WTC11 (cell line): Measurements from ENCODE around the gene HEY2. TPM values are rescaled to one million over a fixed set of nuclear protein-coding genes. Genes with fewer than 3 reads are reported as not detected.

Experiments used
- ATAC-seq: fragments of 200-7000 bp; cut with Tn5 transposase; 2 replicates; pipeline ENCODE4 v1.10.0; 2021; ENCODE audit warnings: mild to moderate bottlenecking, moderate library complexity
- CTCF ChIA-PET: fragments of 300-600 bp; sonication (Branson Sonifier 250); formaldehyde crosslinking; loops from one replicate; lab custom pipeline; 2021; ENCODE audit warnings: antibody characterized with exemption; lab: Charles Lee
- POLR2A ChIA-PET: fragments of 350-600 bp; sonication (Branson Sonifier 250); formaldehyde crosslinking; loops from one replicate; lab custom pipeline; 2021; ENCODE audit warnings: antibody characterized with exemption; lab: Charles Lee
- DNase-seq: peaks from one replicate; pipeline ENCODE4 v3.0.0; 2021; ENCODE audit warnings: low spot score
- H3K27ac Mint-ChIP-seq: 2 replicates; pipeline ENCODE4 v1.8.0; 2021; ENCODE audit warnings: mixed read lengths
- H3K27me3 Mint-ChIP-seq: 2 replicates; pipeline ENCODE4 v1.8.0; 2021; ENCODE audit warnings: low read depth, mild to moderate bottlenecking, moderate library complexity, mixed read lengths
- H3K36me3 Mint-ChIP-seq: 2 replicates; pipeline ENCODE4 v1.8.0; 2021; ENCODE audit warnings: mixed read lengths
- H3K4me1 Mint-ChIP-seq: 2 replicates; pipeline ENCODE4 v1.8.0; 2022; ENCODE audit warnings: mixed read lengths
- H3K4me3 Mint-ChIP-seq: 2 replicates; pipeline ENCODE4 v1.8.0; 2021; ENCODE audit warnings: mild to moderate bottlenecking, moderate library complexity, mixed read lengths
- H3K9me3 Mint-ChIP-seq: 2 replicates; pipeline ENCODE4 v1.8.0; 2021; ENCODE audit warnings: mixed read lengths
- ATF1 ChIP-seq: sonication (generic); formaldehyde crosslinking; IDR thresholded peaks from 2 replicates; pipeline ENCODE4 v1.8.1; 2023; ENCODE audit warnings: mild to moderate bottlenecking, moderate library complexity, missing genetic modification reagents
- ETV6 ChIP-seq: sonication (generic); formaldehyde crosslinking; IDR thresholded peaks from 2 replicates; pipeline ENCODE4 v1.8.1; 2022; ENCODE audit warnings: mild to moderate bottlenecking, missing genetic modification reagents
- RORB ChIP-seq: fragments of 250-450 bp; sonication (Bioruptor Pico); IDR thresholded peaks from 2 replicates; pipeline ENCODE4 v1.9.0; 2021; ENCODE audit warnings: mild to moderate bottlenecking
- TCF7 ChIP-seq: sonication (generic); formaldehyde crosslinking; IDR thresholded peaks from 2 replicates; pipeline ENCODE4 v1.8.0; 2022; ENCODE audit warnings: mild to moderate bottlenecking, low read depth, missing genetic modification reagents, moderate library complexity
- TEAD4 ChIP-seq: sonication (generic); formaldehyde crosslinking; IDR thresholded peaks from 2 replicates; pipeline ENCODE4 v1.8.0; 2022; ENCODE audit warnings: mild to moderate bottlenecking, missing genetic modification reagents
- ZNF263 ChIP-seq: sonication (generic); formaldehyde crosslinking; IDR thresholded peaks from 2 replicates; pipeline ENCODE4 v1.8.1; 2022; ENCODE audit warnings: low read depth, mild to moderate bottlenecking, moderate library complexity, missing genetic modification reagents
- ZNF423 ChIP-seq: fragments of 250-450 bp; sonication (Bioruptor Pico); IDR thresholded peaks from 2 replicates; pipeline ENCODE4 v2.1.2; 2022; ENCODE audit warnings: mild to moderate bottlenecking, moderate library complexity
- ZNF671 ChIP-seq: fragments of 250-450 bp; sonication (Bioruptor Pico); IDR thresholded peaks from 2 replicates; pipeline ENCODE4 v1.8.0; 2021; ENCODE audit warnings: mild to moderate bottlenecking
- total RNA-seq: library from RNA; stranded (reverse); gene quantifications from 3 replicates; pipeline ENCODE4 v1.2.3, GENCODE V29; 2021
- TF ChIP-seq, protein P1 (sequence below): sonication (generic); formaldehyde crosslinking; IDR thresholded peaks from 2 replicates; pipeline ENCODE4 v1.8.1; 2023; ENCODE audit warnings: mild to moderate bottlenecking, moderate library complexity, missing genetic modification reagents
- TF ChIP-seq, protein P2 (sequence below): sonication (generic); formaldehyde crosslinking; IDR thresholded peaks from 2 replicates; pipeline ENCODE4 v1.8.0; 2023; ENCODE audit warnings: missing genetic modification reagents
- TF ChIP-seq, protein P3 (sequence below): sonication (generic); formaldehyde crosslinking; IDR thresholded peaks from 2 replicates; pipeline ENCODE4 v1.8.0; 2022; ENCODE audit warnings: mild to moderate bottlenecking, missing genetic modification reagents
- TF ChIP-seq, protein P4 (sequence below): sonication (generic); formaldehyde crosslinking; conservative IDR thresholded peaks from 2 replicates; pipeline ENCODE4 v1.8.1; 2022; ENCODE audit warnings: mild to moderate bottlenecking, missing genetic modification reagents
- TF ChIP-seq, protein P5 (sequence below): fragments of 250-450 bp; sonication (Bioruptor Pico); IDR thresholded peaks from 2 replicates; pipeline ENCODE4 v1.8.0; 2021; ENCODE audit warnings: mild to moderate bottlenecking
- TF ChIP-seq, protein P6 (sequence below): sonication (generic); formaldehyde crosslinking; IDR thresholded peaks from 2 replicates; pipeline ENCODE4 v1.8.1; 2022; ENCODE audit warnings: missing genetic modification reagents, borderline replicate concordance
- TF ChIP-seq, protein P7 (sequence below): sonication (generic); formaldehyde crosslinking; IDR thresholded peaks from 2 replicates; pipeline ENCODE4 v1.8.1; 2022; ENCODE audit warnings: low read depth, mild to moderate bottlenecking, moderate library complexity, missing genetic modification reagents, borderline replicate concordance
- TF ChIP-seq, protein P8 (sequence below): sonication (generic); formaldehyde crosslinking; IDR thresholded peaks from 2 replicates; pipeline ENCODE4 v1.8.1; 2022; ENCODE audit warnings: mild to moderate bottlenecking, moderate library complexity, missing genetic modification reagents

HEY2 gene
- total RNA-seq, 1 experiment from 2014 or later = 10.6 TPM

DNA sequence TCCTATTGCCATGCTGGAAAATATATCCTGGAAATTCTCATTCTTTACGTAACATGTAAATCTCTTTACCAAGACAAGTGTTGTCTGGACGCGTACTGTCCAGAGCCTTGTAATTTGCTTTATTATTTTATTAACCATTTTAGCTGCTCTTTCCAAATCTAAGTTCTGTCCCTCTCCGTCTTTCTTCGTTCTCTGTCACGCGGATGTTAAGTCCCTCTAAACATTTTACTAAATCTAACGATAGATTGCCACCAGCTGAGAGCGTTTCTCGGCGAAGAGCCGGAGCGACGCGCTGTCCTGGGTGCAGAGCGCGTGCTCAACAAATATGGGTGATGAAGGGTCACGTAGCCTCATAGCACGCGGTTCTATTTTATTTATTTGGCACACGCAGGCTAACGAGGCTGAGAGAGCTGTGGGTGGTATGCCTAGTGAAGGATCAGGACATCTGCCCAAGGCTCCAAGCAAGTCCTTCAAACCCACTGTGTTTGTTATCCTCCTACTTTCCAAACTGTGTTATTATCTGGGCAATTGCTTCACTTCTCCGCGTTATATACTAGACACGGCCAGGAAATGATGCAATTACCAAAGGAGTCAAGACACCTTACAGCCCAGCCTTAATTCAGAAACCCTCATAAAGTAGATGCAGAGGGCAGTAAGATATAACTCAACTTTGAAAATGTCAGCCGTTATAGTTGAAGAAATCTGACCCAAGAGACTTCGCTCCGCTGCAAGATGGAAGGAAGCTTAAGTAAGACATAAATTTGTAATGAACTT lies 31.3 kb downstream of the HEY2 start (continued):
- TF ChIP-seq, protein P1, sequence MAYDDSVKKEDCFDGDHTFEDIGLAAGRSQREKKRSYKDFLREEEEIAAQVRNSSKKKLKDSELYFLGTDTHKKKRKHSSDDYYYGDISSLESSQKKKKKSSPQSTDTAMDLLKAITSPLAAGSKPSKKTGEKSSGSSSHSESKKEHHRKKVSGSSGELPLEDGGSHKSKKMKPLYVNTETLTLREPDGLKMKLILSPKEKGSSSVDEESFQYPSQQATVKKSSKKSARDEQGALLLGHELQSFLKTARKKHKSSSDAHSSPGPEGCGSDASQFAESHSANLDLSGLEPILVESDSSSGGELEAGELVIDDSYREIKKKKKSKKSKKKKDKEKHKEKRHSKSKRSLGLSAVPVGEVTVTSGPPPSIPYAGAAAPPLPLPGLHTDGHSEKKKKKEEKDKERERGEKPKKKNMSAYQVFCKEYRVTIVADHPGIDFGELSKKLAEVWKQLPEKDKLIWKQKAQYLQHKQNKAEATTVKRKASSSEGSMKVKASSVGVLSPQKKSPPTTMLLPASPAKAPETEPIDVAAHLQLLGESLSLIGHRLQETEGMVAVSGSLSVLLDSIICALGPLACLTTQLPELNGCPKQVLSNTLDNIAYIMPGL = peak; percentile 54; the same call in 1 of the 2 replicates
- TF ChIP-seq, protein P2, sequence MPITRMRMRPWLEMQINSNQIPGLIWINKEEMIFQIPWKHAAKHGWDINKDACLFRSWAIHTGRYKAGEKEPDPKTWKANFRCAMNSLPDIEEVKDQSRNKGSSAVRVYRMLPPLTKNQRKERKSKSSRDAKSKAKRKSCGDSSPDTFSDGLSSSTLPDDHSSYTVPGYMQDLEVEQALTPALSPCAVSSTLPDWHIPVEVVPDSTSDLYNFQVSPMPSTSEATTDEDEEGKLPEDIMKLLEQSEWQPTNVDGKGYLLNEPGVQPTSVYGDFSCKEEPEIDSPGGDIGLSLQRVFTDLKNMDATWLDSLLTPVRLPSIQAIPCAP = no peak
- TF ChIP-seq, protein P3, sequence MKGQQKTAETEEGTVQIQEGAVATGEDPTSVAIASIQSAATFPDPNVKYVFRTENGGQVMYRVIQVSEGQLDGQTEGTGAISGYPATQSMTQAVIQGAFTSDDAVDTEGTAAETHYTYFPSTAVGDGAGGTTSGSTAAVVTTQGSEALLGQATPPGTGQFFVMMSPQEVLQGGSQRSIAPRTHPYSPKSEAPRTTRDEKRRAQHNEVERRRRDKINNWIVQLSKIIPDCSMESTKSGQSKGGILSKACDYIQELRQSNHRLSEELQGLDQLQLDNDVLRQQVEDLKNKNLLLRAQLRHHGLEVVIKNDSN (CRISPR knock-in tag) = no peak
- TF ChIP-seq ZNF671 (no peak), TCF7 (CRISPR knock-in tag) (no peak), ETV6 (CRISPR knock-in tag) (peak; percentile 33; the same call in 1 of the 2 replicates), RORB (CRISPR knock-in tag) (no peak), ZNF263 (no peak), ATF1 (no peak)
- TF ChIP-seq, protein P4, sequence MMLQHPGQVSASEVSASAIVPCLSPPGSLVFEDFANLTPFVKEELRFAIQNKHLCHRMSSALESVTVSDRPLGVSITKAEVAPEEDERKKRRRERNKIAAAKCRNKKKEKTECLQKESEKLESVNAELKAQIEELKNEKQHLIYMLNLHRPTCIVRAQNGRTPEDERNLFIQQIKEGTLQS (CRISPR knock-in tag) = no peak
- TF ChIP-seq, protein P5, sequence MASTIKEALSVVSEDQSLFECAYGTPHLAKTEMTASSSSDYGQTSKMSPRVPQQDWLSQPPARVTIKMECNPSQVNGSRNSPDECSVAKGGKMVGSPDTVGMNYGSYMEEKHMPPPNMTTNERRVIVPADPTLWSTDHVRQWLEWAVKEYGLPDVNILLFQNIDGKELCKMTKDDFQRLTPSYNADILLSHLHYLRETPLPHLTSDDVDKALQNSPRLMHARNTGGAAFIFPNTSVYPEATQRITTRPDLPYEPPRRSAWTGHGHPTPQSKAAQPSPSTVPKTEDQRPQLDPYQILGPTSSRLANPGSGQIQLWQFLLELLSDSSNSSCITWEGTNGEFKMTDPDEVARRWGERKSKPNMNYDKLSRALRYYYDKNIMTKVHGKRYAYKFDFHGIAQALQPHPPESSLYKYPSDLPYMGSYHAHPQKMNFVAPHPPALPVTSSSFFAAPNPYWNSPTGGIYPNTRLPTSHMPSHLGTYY (CRISPR knock-in tag) = no peak
- TF ChIP-seq, protein P6, sequence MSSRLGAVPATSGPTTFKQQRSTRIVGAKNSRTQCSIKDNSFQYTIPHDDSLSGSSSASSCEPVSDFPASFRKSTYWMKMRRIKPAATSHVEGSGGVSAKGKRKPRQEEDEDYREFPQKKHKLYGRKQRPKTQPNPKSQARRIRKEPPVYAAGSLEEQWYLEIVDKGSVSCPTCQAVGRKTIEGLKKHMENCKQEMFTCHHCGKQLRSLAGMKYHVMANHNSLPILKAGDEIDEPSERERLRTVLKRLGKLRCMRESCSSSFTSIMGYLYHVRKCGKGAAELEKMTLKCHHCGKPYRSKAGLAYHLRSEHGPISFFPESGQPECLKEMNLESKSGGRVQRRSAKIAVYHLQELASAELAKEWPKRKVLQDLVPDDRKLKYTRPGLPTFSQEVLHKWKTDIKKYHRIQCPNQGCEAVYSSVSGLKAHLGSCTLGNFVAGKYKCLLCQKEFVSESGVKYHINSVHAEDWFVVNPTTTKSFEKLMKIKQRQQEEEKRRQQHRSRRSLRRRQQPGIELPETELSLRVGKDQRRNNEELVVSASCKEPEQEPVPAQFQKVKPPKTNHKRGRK (CRISPR knock-in tag) = no peak
- TF ChIP-seq, protein P7, sequence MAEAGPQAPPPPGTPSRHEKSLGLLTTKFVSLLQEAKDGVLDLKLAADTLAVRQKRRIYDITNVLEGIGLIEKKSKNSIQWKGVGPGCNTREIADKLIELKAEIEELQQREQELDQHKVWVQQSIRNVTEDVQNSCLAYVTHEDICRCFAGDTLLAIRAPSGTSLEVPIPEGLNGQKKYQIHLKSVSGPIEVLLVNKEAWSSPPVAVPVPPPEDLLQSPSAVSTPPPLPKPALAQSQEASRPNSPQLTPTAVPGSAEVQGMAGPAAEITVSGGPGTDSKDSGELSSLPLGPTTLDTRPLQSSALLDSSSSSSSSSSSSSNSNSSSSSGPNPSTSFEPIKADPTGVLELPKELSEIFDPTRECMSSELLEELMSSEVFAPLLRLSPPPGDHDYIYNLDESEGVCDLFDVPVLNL (CRISPR knock-in tag) = no peak

DNA sequence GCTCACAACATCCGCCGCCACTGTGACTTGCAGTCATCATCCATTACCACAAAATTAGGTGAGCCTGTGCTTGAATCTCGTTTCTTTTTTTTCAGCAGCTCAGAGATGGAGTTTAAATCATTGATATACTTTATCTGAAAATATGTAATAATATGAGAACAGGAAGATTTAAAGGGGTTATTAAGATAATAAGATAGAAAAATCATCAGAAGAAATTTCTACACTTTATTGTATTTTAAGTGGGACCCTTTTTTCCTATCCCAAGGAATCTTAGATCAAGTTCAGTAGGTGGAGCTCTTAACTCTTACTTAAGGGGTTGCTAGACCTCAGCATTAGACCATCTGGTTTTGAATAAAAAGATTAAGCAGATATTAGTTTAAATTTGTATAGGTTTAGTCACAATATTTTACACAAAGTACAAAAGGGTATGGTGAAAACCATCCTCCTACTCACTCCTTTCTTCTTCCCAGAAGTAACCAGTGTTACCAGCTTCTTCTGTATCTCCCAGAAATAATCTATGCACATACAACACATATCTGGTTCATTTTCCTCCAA lies 32.0 kb downstream of the HEY2 start:
- H3K4me3 Mint-ChIP-seq = no peak overlapping the region

More for the DNA sequence above, 32.0 kb downstream of the HEY2 start:
- Mint-ChIP-seq H3K27ac (no peak overlapping the region), H3K27me3 (no peaks in the 10 kb centered on the region; the same call in 1 of the 2 replicates), H3K36me3 (peaks cover 4% of the 10 kb centered on the region; the same call in 1 of the 2 replicates), H3K4me1 (no peaks in the 10 kb centered on the region; the same call in 1 of the 2 replicates), H3K9me3 (peaks cover 20% of the 10 kb centered on the region)
- ChIA-PET CTCF (interaction anchor here (0.8 to 2.2 kb wide), 9 partner anchors 10 to 199 kb away, joined by 3 to 28 read pairs (median 5); partner anchors contain the start of genes HINT3 and NCOA7), POLR2A (interaction anchor here (0.5 to 2.0 kb wide), 7 partner anchors 9 to 418 kb away, joined by 3 to 27 read pairs (median 4); partner anchors contain the start of genes NCOA7 and TRMT11)
- TF ChIP-seq, protein P8, sequence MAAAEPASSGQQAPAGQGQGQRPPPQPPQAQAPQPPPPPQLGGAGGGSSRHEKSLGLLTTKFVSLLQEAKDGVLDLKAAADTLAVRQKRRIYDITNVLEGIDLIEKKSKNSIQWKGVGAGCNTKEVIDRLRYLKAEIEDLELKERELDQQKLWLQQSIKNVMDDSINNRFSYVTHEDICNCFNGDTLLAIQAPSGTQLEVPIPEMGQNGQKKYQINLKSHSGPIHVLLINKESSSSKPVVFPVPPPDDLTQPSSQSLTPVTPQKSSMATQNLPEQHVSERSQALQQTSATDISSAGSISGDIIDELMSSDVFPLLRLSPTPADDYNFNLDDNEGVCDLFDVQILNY (CRISPR knock-in tag) = no peak
- no peak for TF ChIP-seq ZNF423 (CRISPR knock-in tag)
- no peak for TF ChIP-seq TEAD4 (CRISPR knock-in tag)
- DNase-seq (no peak), ATAC-seq (peak; percentile 19)
